NB4 (cell line): ENCODE data around the gene ELMO3.

ENCODE experiments used
- CTCF ChIP-seq: IDR thresholded peaks from one replicate; pipeline ENCODE4 v1.5.1; 2012; ENCODE audit warnings: low read depth, low read length
- MYC ChIP-seq: IDR thresholded peaks from 2 replicates; pipeline ENCODE4 v1.6.1; 2011; ENCODE audit warnings: low read depth, low read length

DNA sequence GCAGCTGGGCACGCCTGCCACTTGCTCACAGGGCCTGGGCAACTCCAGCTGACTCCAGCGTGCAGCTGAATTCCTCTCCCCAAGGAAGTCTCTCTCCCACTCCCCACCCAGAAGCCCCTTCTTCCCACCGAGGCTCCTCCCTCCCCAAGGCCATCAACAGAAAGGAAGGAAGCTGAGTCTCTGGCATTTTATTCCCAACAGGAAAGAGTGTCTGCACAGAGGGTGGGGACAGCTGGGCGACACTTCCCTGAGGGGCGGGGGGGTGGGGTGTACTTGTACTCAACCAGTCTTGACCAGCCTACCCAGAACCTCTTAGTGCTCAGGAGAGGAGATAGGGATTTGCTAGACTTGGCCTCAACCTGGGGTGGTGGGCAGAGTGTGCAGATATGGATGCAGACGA is 8.9 kb upstream of the ELMO3 start, which contains the start of gene EXOC3L1:
- TF ChIP-seq CTCF (no peak), MYC (no peak)
